CD4-positive, alpha-beta T cell treated with Interleukin-15 for 4 hours (primary cell): ENCODE measurements around the gene SH3BGRL.

ENCODE experiments used
- DNase-seq: peaks from one replicate; pipeline ENCODE4 v3.0.0-alpha.2; 2020; ENCODE audit warnings: low spot score

Gene SH3BGRL

GRCh38 chrX:81201671-81202455 lies at the start of gene SH3BGRL, which contains the start of gene HMGN5:
SH3BGRL (plus strand) TSS chrX:81202102; CDS start chrX:81202201, 99 bp downstream.
HMGN5 (minus strand) TSS chrX:81201913; CDS start chrX:81121549, 80,364 bp downstream.
- DNase-seq, result peak; percentile 62

- no peak for DNase-seq
Measured at GRCh38 chrX:81168391-81168790, 33.5 kb upstream of the SH3BGRL start.

- DNase-seq, result no peak
Measured at GRCh38 chrX:81174286-81174685, 27.6 kb upstream of the SH3BGRL start.

GRCh38 chrX:81195259-81195658 lies 6.6 kb upstream of the SH3BGRL start:
- no peak for DNase-seq

GRCh38 chrX:81195712-81196111 lies 6.2 kb upstream of the SH3BGRL start:
- DNase-seq, result peak; percentile 68

- no peak for DNase-seq
Measured at GRCh38 chrX:81201071-81201470, 831 bp upstream of the SH3BGRL start.

GRCh38 chrX:81202456-81202819 lies 536 bp downstream of the SH3BGRL start:
- no peak for DNase-seq

- DNase-seq, result no peak
Measured at GRCh38 chrX:81202943-81203342, 1.0 kb downstream of the SH3BGRL start.

- no peak for DNase-seq
Measured at GRCh38 chrX:81205551-81205950, 3.6 kb downstream of the SH3BGRL start.

- no peak for DNase-seq
Measured at GRCh38 chrX:81206476-81206875, 4.6 kb downstream of the SH3BGRL start.

GRCh38 chrX:81208916-81209315 lies 7.0 kb downstream of the SH3BGRL start:
- no peak for DNase-seq

GRCh38 chrX:81215685-81216084 lies 13.8 kb downstream of the SH3BGRL start:
- DNase-seq, result no peak

- no peak for DNase-seq
Measured at GRCh38 chrX:81229229-81229628, 27.3 kb downstream of the SH3BGRL start.

- DNase-seq, result no peak
Measured at GRCh38 chrX:81229901-81230300, 28.0 kb downstream of the SH3BGRL start.

GRCh38 chrX:81231476-81231875 lies 29.6 kb downstream of the SH3BGRL start:
- no peak for DNase-seq

GRCh38 chrX:81232218-81232617 lies 30.3 kb downstream of the SH3BGRL start:
- DNase-seq, result no peak

- DNase-seq, result no peak
Measured at GRCh38 chrX:81237516-81237915, 35.6 kb downstream of the SH3BGRL start.

GRCh38 chrX:81238166-81238565 lies 36.3 kb downstream of the SH3BGRL start:
- DNase-seq, result no peak

GRCh38 chrX:81240701-81241331 lies 38.9 kb downstream of the SH3BGRL start:
- DNase-seq, result no peak

GRCh38 chrX:81241753-81242152 lies 39.9 kb downstream of the SH3BGRL start:
- no peak for DNase-seq

GRCh38 chrX:81255876-81256275 lies 54.0 kb downstream of the SH3BGRL start:
- DNase-seq, result no peak

- no peak for DNase-seq
Measured at GRCh38 chrX:81257817-81258216, 55.9 kb downstream of the SH3BGRL start.

GRCh38 chrX:81259020-81259713 lies 57.3 kb downstream of the SH3BGRL start:
- DNase-seq, result no peak
